GM13977 (cell line): Measurements from ENCODE around the gene GRIK4.

Experiments
- DNase-seq: peaks from one replicate; pipeline ENCODE4 v3.0.0; 2012; ENCODE audit warnings: low spot score
- in situ Hi-C: fragments of 300-500 bp; cut with MboI; formaldehyde crosslinking; loops from one replicate; pipeline ENCODE4 v1.12.0; 2022; ENCODE audit warnings: low sequenced_read_pairs, low pct_unique_long_range_greater_than_20kb, mixed read lengths, inconsistent platforms; ENCODE audit not compliant: unreplicated experiment
- TF ChIP-seq, protein P1 (sequence below): IDR thresholded peaks from 2 replicates; pipeline ENCODE4 v1.5.1; 2012; ENCODE audit warnings: mild to moderate bottlenecking, control low read depth; ENCODE audit not compliant: insufficient read depth; ENCODE audit errors: extremely low read depth, missing control alignments

Gene GRIK4

GRCh38 chr11:120676991-120677390, 165.4 kb downstream of the GRIK4 start:
- TF ChIP-seq, protein P1, sequence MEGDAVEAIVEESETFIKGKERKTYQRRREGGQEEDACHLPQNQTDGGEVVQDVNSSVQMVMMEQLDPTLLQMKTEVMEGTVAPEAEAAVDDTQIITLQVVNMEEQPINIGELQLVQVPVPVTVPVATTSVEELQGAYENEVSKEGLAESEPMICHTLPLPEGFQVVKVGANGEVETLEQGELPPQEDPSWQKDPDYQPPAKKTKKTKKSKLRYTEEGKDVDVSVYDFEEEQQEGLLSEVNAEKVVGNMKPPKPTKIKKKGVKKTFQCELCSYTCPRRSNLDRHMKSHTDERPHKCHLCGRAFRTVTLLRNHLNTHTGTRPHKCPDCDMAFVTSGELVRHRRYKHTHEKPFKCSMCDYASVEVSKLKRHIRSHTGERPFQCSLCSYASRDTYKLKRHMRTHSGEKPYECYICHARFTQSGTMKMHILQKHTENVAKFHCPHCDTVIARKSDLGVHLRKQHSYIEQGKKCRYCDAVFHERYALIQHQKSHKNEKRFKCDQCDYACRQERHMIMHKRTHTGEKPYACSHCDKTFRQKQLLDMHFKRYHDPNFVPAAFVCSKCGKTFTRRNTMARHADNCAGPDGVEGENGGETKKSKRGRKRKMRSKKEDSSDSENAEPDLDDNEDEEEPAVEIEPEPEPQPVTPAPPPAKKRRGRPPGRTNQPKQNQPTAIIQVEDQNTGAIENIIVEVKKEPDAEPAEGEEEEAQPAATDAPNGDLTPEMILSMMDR = no peak
- in situ Hi-C loops = loop anchor here (25.0 kb wide), 1 partner anchor 165 kb away; the partner anchor contains the start of gene GRIK4
- DNase-seq = no peak

- no peak for DNase-seq
- in situ Hi-C loops = loop anchor here (25.0 kb wide), 1 partner anchor 168 kb away; the partner anchor contains the start of gene GRIK4
- TF ChIP-seq, protein P1 = no peak
These were observed 168.8 kb downstream of the GRIK4 start for GRCh38 chr11:120680322-120680721.

DNA sequence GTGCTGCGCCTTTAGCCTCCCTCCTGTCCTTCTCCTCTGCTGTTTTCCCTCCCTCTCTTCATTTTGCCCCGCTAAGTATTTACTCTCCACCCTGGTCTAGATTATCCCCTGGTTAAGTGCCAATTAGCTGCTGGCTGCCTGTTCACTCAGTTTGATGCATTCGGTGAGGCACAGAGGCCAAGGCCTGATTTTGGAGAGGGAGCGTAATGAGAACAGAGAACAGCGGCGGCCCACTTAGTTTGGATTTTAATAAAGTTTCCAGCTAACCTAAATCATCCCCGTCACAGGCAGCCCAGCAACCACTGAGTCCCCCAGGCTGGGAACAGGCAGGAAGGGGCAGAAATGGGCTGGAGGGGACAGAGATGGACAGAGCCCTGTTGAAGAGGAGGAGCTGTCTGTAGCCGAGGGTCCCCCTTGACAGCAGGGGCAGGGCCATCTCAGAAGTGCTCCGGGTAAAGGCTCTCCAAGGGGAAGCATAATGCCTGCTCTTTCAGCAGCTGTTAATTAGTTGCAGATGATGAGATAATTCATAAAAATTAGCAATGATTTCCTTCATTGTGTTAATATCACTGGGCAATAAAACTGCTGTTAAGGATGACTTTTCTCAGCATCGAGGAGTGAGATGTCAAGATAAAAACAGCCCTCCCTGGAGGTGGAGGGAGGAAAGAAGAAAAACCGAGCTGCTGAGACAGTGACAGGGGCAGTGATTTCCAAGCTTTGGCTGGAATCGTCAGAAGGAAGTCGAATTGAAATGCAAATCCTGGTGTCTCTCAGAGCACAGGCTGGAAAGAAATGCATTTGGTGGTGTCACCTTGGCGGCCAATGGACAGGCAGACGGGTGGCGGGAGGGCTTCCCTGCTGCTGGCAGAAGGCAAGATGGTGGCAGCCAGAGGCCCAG, 170.1 kb downstream of the GRIK4 start:
- TF ChIP-seq, protein P1 = no peak
- in situ Hi-C loops = loop anchor here (25.0 kb wide), 1 partner anchor 169 kb away; the partner anchor contains the start of gene GRIK4
- DNase-seq = no peak

GRCh38 chr11:120682332-120682649, 170.7 kb downstream of the GRIK4 start:
- in situ Hi-C loops = loop anchor here (25.0 kb wide), 1 partner anchor 170 kb away; the partner anchor contains the start of gene GRIK4
- TF ChIP-seq, protein P1 = no peak
- DNase-seq = no peak

DNA sequence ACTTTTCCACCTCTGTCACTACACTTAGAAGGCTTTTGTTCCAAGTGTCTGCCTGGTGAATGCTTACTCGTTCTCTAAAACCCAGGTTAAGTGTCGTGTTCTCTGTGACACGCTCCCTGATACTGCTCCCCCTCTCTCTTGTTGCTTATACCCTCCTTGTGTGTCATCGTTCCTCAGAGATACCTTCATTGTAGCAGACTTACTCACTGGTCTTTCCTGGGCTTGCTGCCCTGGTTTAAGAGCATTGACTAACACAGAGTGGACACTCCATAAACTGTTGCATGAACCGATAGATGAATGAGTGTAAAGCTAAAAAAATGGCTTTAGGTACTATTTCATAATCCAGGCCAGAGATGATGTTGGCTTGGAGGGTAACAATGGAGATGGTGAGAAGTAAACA, 171.3 kb downstream of the GRIK4 start:
- no peak for DNase-seq
- TF ChIP-seq, protein P1 = no peak
- in situ Hi-C loops = loop anchor here (25.0 kb wide), 1 partner anchor 171 kb away; the partner anchor contains the start of gene GRIK4

DNA sequence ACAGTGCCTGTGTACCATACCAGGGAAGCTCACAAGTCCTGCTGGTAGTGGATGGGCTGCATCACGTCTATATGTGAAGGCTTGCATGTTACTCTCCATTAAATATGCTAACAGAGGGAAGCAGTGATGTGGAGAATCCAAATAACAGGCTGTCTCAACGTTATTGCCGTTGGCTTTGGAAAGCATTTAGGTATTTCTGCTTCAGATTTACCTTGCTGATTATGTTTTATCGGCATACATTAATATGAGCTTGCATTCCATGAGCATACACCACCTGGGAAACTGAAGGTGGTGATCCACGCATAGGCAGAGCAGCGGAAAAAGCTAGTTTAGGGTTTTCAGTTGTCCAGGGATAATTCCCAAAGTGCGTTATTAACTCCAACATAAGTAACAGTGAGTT, 175.0 kb downstream of the GRIK4 start:
- TF ChIP-seq, protein P1 = no peak
- DNase-seq = no peak
- in situ Hi-C loops = loop anchor here (25.0 kb wide), 1 partner anchor 174 kb away; the partner anchor contains the start of gene GRIK4
